WTC11 (cell line): ENCODE results near the gene AHSG. TPM values are rescaled to one million over a fixed set of nuclear protein-coding genes. Genes with fewer than 3 reads are reported as not detected.

Experiments
- ATAC-seq: fragments of 200-7000 bp; cut with Tn5 transposase; 2 replicates; pipeline ENCODE4 v1.10.0; 2021; ENCODE audit warnings: mild to moderate bottlenecking, moderate library complexity
- CTCF ChIA-PET: fragments of 300-600 bp; sonication (Branson Sonifier 250); formaldehyde crosslinking; loops from one replicate; lab custom pipeline; 2021; ENCODE audit warnings: antibody characterized with exemption; lab: Charles Lee
- POLR2A ChIA-PET: fragments of 350-600 bp; sonication (Branson Sonifier 250); formaldehyde crosslinking; loops from one replicate; lab custom pipeline; 2021; ENCODE audit warnings: antibody characterized with exemption; lab: Charles Lee
- DNase-seq: peaks from one replicate; pipeline ENCODE4 v3.0.0; 2021; ENCODE audit warnings: low spot score
- H3K27ac Mint-ChIP-seq: 2 replicates; pipeline ENCODE4 v1.8.0; 2021; ENCODE audit warnings: mixed read lengths
- H3K27me3 Mint-ChIP-seq: 2 replicates; pipeline ENCODE4 v1.8.0; 2021; ENCODE audit warnings: low read depth, mild to moderate bottlenecking, moderate library complexity, mixed read lengths
- H3K36me3 Mint-ChIP-seq: 2 replicates; pipeline ENCODE4 v1.8.0; 2021; ENCODE audit warnings: mixed read lengths
- H3K4me1 Mint-ChIP-seq: 2 replicates; pipeline ENCODE4 v1.8.0; 2022; ENCODE audit warnings: mixed read lengths
- H3K4me3 Mint-ChIP-seq: 2 replicates; pipeline ENCODE4 v1.8.0; 2021; ENCODE audit warnings: mild to moderate bottlenecking, moderate library complexity, mixed read lengths
- H3K9me3 Mint-ChIP-seq: 2 replicates; pipeline ENCODE4 v1.8.0; 2021; ENCODE audit warnings: mixed read lengths
- AFF4 ChIP-seq: sonication (generic); formaldehyde crosslinking; IDR thresholded peaks from 2 replicates; pipeline ENCODE4 v1.8.1; 2023; ENCODE audit warnings: mild to moderate bottlenecking, missing genetic modification reagents, borderline replicate concordance
- ARID4B ChIP-seq: sonication (generic); formaldehyde crosslinking; IDR thresholded peaks from 2 replicates; pipeline ENCODE4 v1.8.0; 2023; ENCODE audit warnings: missing genetic modification reagents, mild to moderate bottlenecking, borderline replicate concordance
- ATF1 ChIP-seq: sonication (generic); formaldehyde crosslinking; IDR thresholded peaks from 2 replicates; pipeline ENCODE4 v1.8.1; 2023; ENCODE audit warnings: mild to moderate bottlenecking, moderate library complexity, missing genetic modification reagents
- ATF3 ChIP-seq: sonication (generic); formaldehyde crosslinking; conservative IDR thresholded peaks from 2 replicates; pipeline ENCODE4 v1.8.1; 2022; ENCODE audit warnings: mild to moderate bottlenecking, missing genetic modification reagents
- ELF4 ChIP-seq: sonication (generic); formaldehyde crosslinking; IDR thresholded peaks from 2 replicates; pipeline ENCODE4 v1.8.1; 2022; ENCODE audit warnings: low read depth, mild to moderate bottlenecking, moderate library complexity, missing genetic modification reagents
- FOXJ3 ChIP-seq: sonication (generic); formaldehyde crosslinking; IDR thresholded peaks from 2 replicates; pipeline ENCODE4 v1.9.0; 2021; ENCODE audit warnings: missing genetic modification reagents, mild to moderate bottlenecking, borderline replicate concordance
- FOXP4 ChIP-seq: sonication (generic); formaldehyde crosslinking; IDR thresholded peaks from 2 replicates; pipeline ENCODE4 v1.8.0; 2022; ENCODE audit warnings: mild to moderate bottlenecking, missing genetic modification reagents
- GABPB1 ChIP-seq: sonication (generic); formaldehyde crosslinking; IDR thresholded peaks from 2 replicates; pipeline ENCODE4 v1.8.1; 2023; ENCODE audit warnings: mild to moderate bottlenecking, missing genetic modification reagents
- GRHL2 ChIP-seq: fragments of 250-450 bp; sonication (Bioruptor Pico); IDR thresholded peaks from 2 replicates; pipeline ENCODE4 v1.8.0; 2022; ENCODE audit warnings: mild to moderate bottlenecking, moderate library complexity; ENCODE audit not compliant: insufficient replicate concordance, severe bottlenecking
- MAX ChIP-seq: sonication (generic); formaldehyde crosslinking; IDR thresholded peaks from 2 replicates; pipeline ENCODE4 v1.8.0; 2022; ENCODE audit warnings: mild to moderate bottlenecking, missing genetic modification reagents
- MXD4 ChIP-seq: fragments of 250-450 bp; sonication (Bioruptor Pico); IDR thresholded peaks from 2 replicates; pipeline ENCODE4 v1.8.0; 2021; ENCODE audit warnings: mild to moderate bottlenecking, moderate library complexity, borderline replicate concordance
- NFYB ChIP-seq: sonication (generic); formaldehyde crosslinking; conservative IDR thresholded peaks from 2 replicates; pipeline ENCODE4 v1.8.0; 2022; ENCODE audit warnings: low read depth, missing genetic modification reagents
- OVOL2 ChIP-seq: fragments of 250-450 bp; sonication (Bioruptor Pico); IDR thresholded peaks from 2 replicates; pipeline ENCODE4 v1.9.0; 2021; ENCODE audit warnings: mild to moderate bottlenecking, borderline replicate concordance
- RELA ChIP-seq: sonication (generic); formaldehyde crosslinking; IDR thresholded peaks from 2 replicates; pipeline ENCODE4 v1.8.1; 2022; ENCODE audit warnings: missing genetic modification reagents, mild to moderate bottlenecking, borderline replicate concordance
- SMAD3 ChIP-seq: sonication (generic); formaldehyde crosslinking; IDR thresholded peaks from 2 replicates; pipeline ENCODE4 v1.8.0; 2022; ENCODE audit warnings: missing genetic modification reagents, mild to moderate bottlenecking, borderline replicate concordance
- SOX15 ChIP-seq: fragments of 250-450 bp; sonication (Bioruptor Pico); IDR thresholded peaks from 2 replicates; pipeline ENCODE4 v1.9.0; 2021; ENCODE audit warnings: mild to moderate bottlenecking
- TEAD4 ChIP-seq: sonication (generic); formaldehyde crosslinking; IDR thresholded peaks from 2 replicates; pipeline ENCODE4 v1.8.0; 2022; ENCODE audit warnings: mild to moderate bottlenecking, missing genetic modification reagents
- USF1 ChIP-seq: sonication (generic); formaldehyde crosslinking; IDR thresholded peaks from 2 replicates; pipeline ENCODE4 v1.8.0; 2022; ENCODE audit warnings: mild to moderate bottlenecking, missing genetic modification reagents
- ZBTB21 ChIP-seq: sonication (generic); formaldehyde crosslinking; IDR thresholded peaks from 2 replicates; pipeline ENCODE4 v1.8.1; 2023; ENCODE audit warnings: mild to moderate bottlenecking, missing genetic modification reagents, borderline replicate concordance
- ZNF425 ChIP-seq: fragments of 250-450 bp; sonication (Bioruptor Pico); conservative IDR thresholded peaks from 2 replicates; pipeline ENCODE4 v1.9.0; 2021; ENCODE audit warnings: mild to moderate bottlenecking
- total RNA-seq: library from RNA; stranded (reverse); gene quantifications from 3 replicates; pipeline ENCODE4 v1.2.3, GENCODE V29; 2021

AHSG gene
- total RNA-seq, 1 experiment from 2014 or later = 1.9 TPM

GRCh38 chr3:186570941-186571643 lies 41.8 kb upstream of the AHSG start:
- H3K9me3 Mint-ChIP-seq = no peaks in the 10 kb centered on the region
- ATAC-seq = no peak
- no peaks in the 10 kb centered on the region for H3K27me3 Mint-ChIP-seq
- no peak for TF ChIP-seq ZNF425 (CRISPR knock-in tag)
- no peak for TF ChIP-seq NFYB (CRISPR knock-in tag)
- TF ChIP-seq ARID4B (CRISPR knock-in tag) = no peak
- TF ChIP-seq RELA = no peak
- TF ChIP-seq GABPB1 (CRISPR knock-in tag) = no peak
- no peak for TF ChIP-seq SMAD3
- no peak for TF ChIP-seq USF1
- CTCF ChIA-PET = interaction anchor here (0.8 to 3.4 kb wide), 6 partner anchors 18 to 583 kb away, joined by 3 to 15 read pairs (median 8); no protein-coding TSS in a partner anchor
- POLR2A ChIA-PET = interaction anchor here (0.9 to 1.5 kb wide), 7 partner anchors 26 to 985 kb away, joined by 3 to 22 read pairs (median 4); partner anchors contain the start of genes EIF4A2 and SENP2
- peak overlapping the region; percentile 84 for H3K27ac Mint-ChIP-seq
- peak overlapping the region; percentile 88 for H3K4me3 Mint-ChIP-seq
- H3K36me3 Mint-ChIP-seq = peaks cover 29% of the 10 kb centered on the region
- DNase-seq = no peak
- H3K4me1 Mint-ChIP-seq = peaks cover 31% of the 10 kb centered on the region

GRCh38 chr3:186571644-186572013 lies 41.2 kb upstream of the AHSG start:
- POLR2A ChIA-PET = no interaction called here
- Mint-ChIP-seq H3K27ac (peak overlapping the region; percentile 84; the same call in 1 of the 2 replicates), H3K27me3 (no peaks in the 10 kb centered on the region), H3K9me3 (no peaks in the 10 kb centered on the region), H3K4me3 (peak overlapping the region; percentile 88), H3K4me1 (peaks cover 27% of the 10 kb centered on the region), H3K36me3 (peaks cover 34% of the 10 kb centered on the region)
- ATAC-seq (no peak), DNase-seq (no peak)
- CTCF ChIA-PET = interaction anchor here (1.9 kb wide), 1 partner anchor 45 kb away, joined by 11 read pairs; no protein-coding TSS in a partner anchor
- TF ChIP-seq ELF4 (CRISPR knock-in tag) (no peak), AFF4 (no peak), ATF3 (CRISPR knock-in tag) (no peak), ZBTB21 (no peak), SOX15 (no peak), ATF1 (CRISPR knock-in tag) (no peak), NFYB (CRISPR knock-in tag) (no peak), GRHL2 (no peak), MXD4 (no peak), TEAD4 (no peak), MAX (no peak), OVOL2 (no peak), FOXJ3 (CRISPR knock-in tag) (no peak), FOXP4 (CRISPR knock-in tag) (no peak)
